ENCODE data around the gene CORO7.

DNA sequence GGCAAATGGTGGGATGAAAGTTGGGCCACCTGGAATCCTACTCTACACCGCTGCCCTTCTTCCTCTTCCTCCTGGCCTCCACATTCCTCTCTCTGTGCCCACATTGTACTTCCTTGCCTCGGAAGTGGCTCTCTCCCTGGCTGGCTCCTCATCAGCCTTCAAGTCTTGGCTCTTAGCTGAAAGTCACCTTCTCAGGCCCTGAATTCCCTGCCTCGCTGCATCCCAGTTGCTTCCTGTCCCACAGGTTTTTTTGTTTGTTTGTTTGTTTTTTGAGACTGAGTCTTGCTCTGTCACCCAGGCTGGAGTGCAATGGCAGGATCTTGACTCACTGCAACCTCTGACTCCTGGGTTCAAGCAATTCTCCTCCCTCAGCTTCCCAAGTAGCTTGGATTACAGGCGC lies 62.7 kb downstream of the CORO7 start:
- TF ChIP-seq, protein P1, sequence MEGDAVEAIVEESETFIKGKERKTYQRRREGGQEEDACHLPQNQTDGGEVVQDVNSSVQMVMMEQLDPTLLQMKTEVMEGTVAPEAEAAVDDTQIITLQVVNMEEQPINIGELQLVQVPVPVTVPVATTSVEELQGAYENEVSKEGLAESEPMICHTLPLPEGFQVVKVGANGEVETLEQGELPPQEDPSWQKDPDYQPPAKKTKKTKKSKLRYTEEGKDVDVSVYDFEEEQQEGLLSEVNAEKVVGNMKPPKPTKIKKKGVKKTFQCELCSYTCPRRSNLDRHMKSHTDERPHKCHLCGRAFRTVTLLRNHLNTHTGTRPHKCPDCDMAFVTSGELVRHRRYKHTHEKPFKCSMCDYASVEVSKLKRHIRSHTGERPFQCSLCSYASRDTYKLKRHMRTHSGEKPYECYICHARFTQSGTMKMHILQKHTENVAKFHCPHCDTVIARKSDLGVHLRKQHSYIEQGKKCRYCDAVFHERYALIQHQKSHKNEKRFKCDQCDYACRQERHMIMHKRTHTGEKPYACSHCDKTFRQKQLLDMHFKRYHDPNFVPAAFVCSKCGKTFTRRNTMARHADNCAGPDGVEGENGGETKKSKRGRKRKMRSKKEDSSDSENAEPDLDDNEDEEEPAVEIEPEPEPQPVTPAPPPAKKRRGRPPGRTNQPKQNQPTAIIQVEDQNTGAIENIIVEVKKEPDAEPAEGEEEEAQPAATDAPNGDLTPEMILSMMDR (IDR thresholded peaks at IDR 0.05): no peak
- TF ChIP-seq POLR2A (IDR thresholded peaks at IDR 0.05) (no peak), EP300 (IDR thresholded peaks at IDR 0.05) (no peak)

All from ovary (tissue), 3 donors.